ENCODE results near the gene EYA2.

DNA sequence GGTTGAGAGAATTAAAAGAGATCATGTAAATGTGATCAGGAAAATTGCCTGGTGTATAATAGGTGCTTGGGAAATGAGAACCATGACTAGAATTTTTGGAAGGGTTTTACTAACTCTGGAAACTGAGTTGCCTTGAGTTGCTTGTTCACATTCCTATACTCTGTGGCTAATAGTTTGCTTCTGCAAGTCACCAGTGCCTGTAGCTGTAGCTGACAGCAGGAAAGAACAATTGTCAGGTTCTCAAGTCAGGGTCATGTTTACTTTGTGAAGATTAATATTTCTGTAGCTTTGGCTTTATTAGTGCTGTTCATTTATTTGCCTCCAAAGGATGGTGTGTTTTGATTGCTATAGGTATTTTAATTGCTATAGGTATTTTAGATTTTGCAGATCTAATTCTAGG, 86.5 kb downstream of the EYA2 start:
- TF ChIP-seq, protein P1, sequence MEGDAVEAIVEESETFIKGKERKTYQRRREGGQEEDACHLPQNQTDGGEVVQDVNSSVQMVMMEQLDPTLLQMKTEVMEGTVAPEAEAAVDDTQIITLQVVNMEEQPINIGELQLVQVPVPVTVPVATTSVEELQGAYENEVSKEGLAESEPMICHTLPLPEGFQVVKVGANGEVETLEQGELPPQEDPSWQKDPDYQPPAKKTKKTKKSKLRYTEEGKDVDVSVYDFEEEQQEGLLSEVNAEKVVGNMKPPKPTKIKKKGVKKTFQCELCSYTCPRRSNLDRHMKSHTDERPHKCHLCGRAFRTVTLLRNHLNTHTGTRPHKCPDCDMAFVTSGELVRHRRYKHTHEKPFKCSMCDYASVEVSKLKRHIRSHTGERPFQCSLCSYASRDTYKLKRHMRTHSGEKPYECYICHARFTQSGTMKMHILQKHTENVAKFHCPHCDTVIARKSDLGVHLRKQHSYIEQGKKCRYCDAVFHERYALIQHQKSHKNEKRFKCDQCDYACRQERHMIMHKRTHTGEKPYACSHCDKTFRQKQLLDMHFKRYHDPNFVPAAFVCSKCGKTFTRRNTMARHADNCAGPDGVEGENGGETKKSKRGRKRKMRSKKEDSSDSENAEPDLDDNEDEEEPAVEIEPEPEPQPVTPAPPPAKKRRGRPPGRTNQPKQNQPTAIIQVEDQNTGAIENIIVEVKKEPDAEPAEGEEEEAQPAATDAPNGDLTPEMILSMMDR (IDR thresholded peaks at IDR 0.05; ENCODE audit: poor library complexity): no peak
- TF ChIP-seq EZH2phosphoT487 (IDR thresholded peaks at IDR 0.05; ENCODE audit: low read depth, severe bottlenecking, unreplicated experiment): no peak
- TF ChIP-seq EZH2 (IDR thresholded peaks at IDR 0.05; ENCODE audit: borderline replicate concordance): no peak

Measured in hepatocyte (in vitro differentiated cells).